BE2C (cell line): ENCODE data around the gene CYTH3.
"Not testable (repeated sequence)": the region's sequence is repeated elsewhere in the genome, so short reads cannot be mapped to it uniquely, and the experiment has no call there.

Source experiments
- DNase-seq: peaks from one replicate; pipeline ENCODE4 v3.0.0-alpha.2; 2020
- H3K27me3 ChIP-seq: fragments of 250-450 bp; sonication (Bioruptor Pico); 2 replicates; pipeline ENCODE4 v1.5.1; 2020; ENCODE audit warnings: mild to moderate bottlenecking
- H3K36me3 ChIP-seq: fragments of 250-450 bp; sonication (Bioruptor Pico); 2 replicates; pipeline ENCODE4 v1.5.1; 2020; ENCODE audit warnings: mild to moderate bottlenecking
- H3K4me1 ChIP-seq: fragments of 250-450 bp; sonication (Bioruptor Pico); 2 replicates; pipeline ENCODE4 v1.5.1; 2020
- H3K4me3 ChIP-seq: 2 replicates; pipeline ENCODE4 v1.5.1; 2011; ENCODE audit warnings: low read depth, low read length
- H3K9me3 ChIP-seq: fragments of 250-450 bp; sonication (Bioruptor Pico); 2 replicates; pipeline ENCODE4 v1.5.1; 2020
- CTCF ChIP-seq: IDR thresholded peaks from 2 replicates; pipeline ENCODE4 v1.5.1; 2012; ENCODE audit warnings: mild to moderate bottlenecking, low read depth, low read length

CYTH3 gene

GRCh38 chr7:6154542-6155404 lies 117.7 kb downstream of the CYTH3 start:
- no peak for TF ChIP-seq CTCF
- Histone ChIP-seq H3K4me1 (peaks cover 10% of the 10 kb centered on the region), H3K9me3 (no peaks in the 10 kb centered on the region), H3K27me3 (no peaks in the 10 kb centered on the region), H3K36me3 (peaks cover 80% of the 10 kb centered on the region), H3K4me3 (no peak overlapping the region)
- no peak for DNase-seq

GRCh38 chr7:6153646-6154541 lies 118.5 kb downstream of the CYTH3 start:
- Histone ChIP-seq H3K36me3 (peaks cover 83% of the 10 kb centered on the region), H3K4me1 (peaks cover 2% of the 10 kb centered on the region), H3K9me3 (no peaks in the 10 kb centered on the region), H3K4me3 (no peak overlapping the region), H3K27me3 (no peaks in the 10 kb centered on the region)
- DNase-seq, result no peak
- no peak for TF ChIP-seq CTCF

- DNase-seq, result no peak
- Histone ChIP-seq H3K27me3 (no peaks in the 10 kb centered on the region), H3K4me1 (no peaks in the 10 kb centered on the region), H3K36me3 (peaks cover 85% of the 10 kb centered on the region), H3K9me3 (no peaks in the 10 kb centered on the region), H3K4me3 (no peak overlapping the region)
- TF ChIP-seq CTCF, result no peak
These were observed 120.3 kb downstream of the CYTH3 start for GRCh38 chr7:6151994-6152735.

- not testable (repeated sequence) for DNase-seq, H3K4me3 ChIP-seq, H3K4me1 ChIP-seq, H3K27me3 ChIP-seq, H3K9me3 ChIP-seq
- peaks cover 85% of the 10 kb centered on the region for H3K36me3 ChIP-seq
These were observed 120.9 kb downstream of the CYTH3 start for GRCh38 chr7:6151527-6151926.

- no peaks in the 10 kb centered on the region for H3K9me3 ChIP-seq
- H3K27me3 ChIP-seq, result no peaks in the 10 kb centered on the region
- TF ChIP-seq CTCF, result no peak
- no peak overlapping the region for H3K4me3 ChIP-seq
- H3K36me3 ChIP-seq, result peaks cover 83% of the 10 kb centered on the region
- no peak for DNase-seq
- H3K4me1 ChIP-seq, result no peaks in the 10 kb centered on the region
These were observed 122.4 kb downstream of the CYTH3 start for GRCh38 chr7:6149996-6150395.

- peaks cover 87% of the 10 kb centered on the region for H3K36me3 ChIP-seq
These were observed 123.6 kb downstream of the CYTH3 start for GRCh38 chr7:6148724-6149360.

More at GRCh38 chr7:6148724-6149360, 123.6 kb downstream of the CYTH3 start:
- Histone ChIP-seq H3K4me3 (no peak overlapping the region), H3K27me3 (no peaks in the 10 kb centered on the region), H3K9me3 (no peaks in the 10 kb centered on the region), H3K4me1 (no peaks in the 10 kb centered on the region)
- TF ChIP-seq CTCF, result no peak
- DNase-seq, result no peak
